Panc1 (cell line): Measurements from ENCODE around the gene LRRC41.

Experiments
- POLR2AphosphoS5 ChIP-seq: IDR thresholded peaks from 2 replicates; pipeline ENCODE4 v1.6.1; 2012; ENCODE audit warnings: mild to moderate bottlenecking, low read depth, low read length, moderate library complexity
- SIN3A ChIP-seq: IDR thresholded peaks from 2 replicates; pipeline ENCODE4 v1.6.1; 2012; ENCODE audit warnings: low read depth, mild to moderate bottlenecking, low read length, moderate library complexity, borderline replicate concordance; ENCODE audit not compliant: insufficient read depth
- TCF7L2 ChIP-seq: IDR thresholded peaks from 2 replicates; pipeline ENCODE4 v1.6.1; 2011; ENCODE audit warnings: mild to moderate bottlenecking, low read depth, low read length, inconsistent platforms
- TF ChIP-seq, protein P1 (sequence below): fragments of 450-650 bp; IDR thresholded peaks from 2 replicates; pipeline ENCODE4 v1.5.1; 2017; ENCODE audit warnings: mild to moderate bottlenecking
- TF ChIP-seq, protein P2 (sequence below), 2 experiments: IDR thresholded peaks; 2 replicates each; pipeline ENCODE4 v1.6.1; 2011 to 2012; ENCODE audit warnings: low read depth in 2 of 2, control low read depth in 1 of 2, low read length in 1 of 2, mild to moderate bottlenecking in 1 of 2, moderate library complexity in 1 of 2; ENCODE audit not compliant: insufficient read depth in 1 of 2

DNA sequence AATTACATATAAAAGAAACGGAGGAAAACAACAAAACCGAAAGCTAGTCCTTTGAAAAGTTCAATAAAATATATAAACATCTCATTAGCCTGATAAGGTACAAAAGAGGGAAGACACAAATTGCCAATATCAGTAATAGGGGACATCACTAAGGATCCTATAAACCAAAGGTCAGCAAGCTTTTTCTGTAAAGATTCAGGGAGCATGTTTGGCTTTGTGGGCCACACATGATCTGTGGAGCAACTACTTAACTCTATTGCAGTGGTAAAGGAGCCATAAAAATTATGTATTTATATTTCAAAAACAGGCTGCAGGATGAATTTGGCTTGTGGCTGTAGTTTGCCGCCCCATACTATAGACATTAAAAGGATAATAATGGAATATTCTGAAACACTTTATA is 31.7 kb upstream of the LRRC41 start:
- TF ChIP-seq, protein P1, sequence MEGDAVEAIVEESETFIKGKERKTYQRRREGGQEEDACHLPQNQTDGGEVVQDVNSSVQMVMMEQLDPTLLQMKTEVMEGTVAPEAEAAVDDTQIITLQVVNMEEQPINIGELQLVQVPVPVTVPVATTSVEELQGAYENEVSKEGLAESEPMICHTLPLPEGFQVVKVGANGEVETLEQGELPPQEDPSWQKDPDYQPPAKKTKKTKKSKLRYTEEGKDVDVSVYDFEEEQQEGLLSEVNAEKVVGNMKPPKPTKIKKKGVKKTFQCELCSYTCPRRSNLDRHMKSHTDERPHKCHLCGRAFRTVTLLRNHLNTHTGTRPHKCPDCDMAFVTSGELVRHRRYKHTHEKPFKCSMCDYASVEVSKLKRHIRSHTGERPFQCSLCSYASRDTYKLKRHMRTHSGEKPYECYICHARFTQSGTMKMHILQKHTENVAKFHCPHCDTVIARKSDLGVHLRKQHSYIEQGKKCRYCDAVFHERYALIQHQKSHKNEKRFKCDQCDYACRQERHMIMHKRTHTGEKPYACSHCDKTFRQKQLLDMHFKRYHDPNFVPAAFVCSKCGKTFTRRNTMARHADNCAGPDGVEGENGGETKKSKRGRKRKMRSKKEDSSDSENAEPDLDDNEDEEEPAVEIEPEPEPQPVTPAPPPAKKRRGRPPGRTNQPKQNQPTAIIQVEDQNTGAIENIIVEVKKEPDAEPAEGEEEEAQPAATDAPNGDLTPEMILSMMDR, result no peak
- TF ChIP-seq TCF7L2 (no peak), POLR2AphosphoS5 (no peak), SIN3A (no peak)
- TF ChIP-seq, protein P2, sequence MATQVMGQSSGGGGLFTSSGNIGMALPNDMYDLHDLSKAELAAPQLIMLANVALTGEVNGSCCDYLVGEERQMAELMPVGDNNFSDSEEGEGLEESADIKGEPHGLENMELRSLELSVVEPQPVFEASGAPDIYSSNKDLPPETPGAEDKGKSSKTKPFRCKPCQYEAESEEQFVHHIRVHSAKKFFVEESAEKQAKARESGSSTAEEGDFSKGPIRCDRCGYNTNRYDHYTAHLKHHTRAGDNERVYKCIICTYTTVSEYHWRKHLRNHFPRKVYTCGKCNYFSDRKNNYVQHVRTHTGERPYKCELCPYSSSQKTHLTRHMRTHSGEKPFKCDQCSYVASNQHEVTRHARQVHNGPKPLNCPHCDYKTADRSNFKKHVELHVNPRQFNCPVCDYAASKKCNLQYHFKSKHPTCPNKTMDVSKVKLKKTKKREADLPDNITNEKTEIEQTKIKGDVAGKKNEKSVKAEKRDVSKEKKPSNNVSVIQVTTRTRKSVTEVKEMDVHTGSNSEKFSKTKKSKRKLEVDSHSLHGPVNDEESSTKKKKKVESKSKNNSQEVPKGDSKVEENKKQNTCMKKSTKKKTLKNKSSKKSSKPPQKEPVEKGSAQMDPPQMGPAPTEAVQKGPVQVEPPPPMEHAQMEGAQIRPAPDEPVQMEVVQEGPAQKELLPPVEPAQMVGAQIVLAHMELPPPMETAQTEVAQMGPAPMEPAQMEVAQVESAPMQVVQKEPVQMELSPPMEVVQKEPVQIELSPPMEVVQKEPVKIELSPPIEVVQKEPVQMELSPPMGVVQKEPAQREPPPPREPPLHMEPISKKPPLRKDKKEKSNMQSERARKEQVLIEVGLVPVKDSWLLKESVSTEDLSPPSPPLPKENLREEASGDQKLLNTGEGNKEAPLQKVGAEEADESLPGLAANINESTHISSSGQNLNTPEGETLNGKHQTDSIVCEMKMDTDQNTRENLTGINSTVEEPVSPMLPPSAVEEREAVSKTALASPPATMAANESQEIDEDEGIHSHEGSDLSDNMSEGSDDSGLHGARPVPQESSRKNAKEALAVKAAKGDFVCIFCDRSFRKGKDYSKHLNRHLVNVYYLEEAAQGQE (IDR thresholded peaks at IDR 0.05; ENCODE audit: insufficient read depth in 1 of 2, low read depth in 2 of 2, low read length in 1 of 2), result no peak
